ENCODE measurements around the gene KLHL1.

- TF ChIP-seq CTCF (IDR thresholded peaks at IDR 0.05) (no peak), POLR2A (IDR thresholded peaks at IDR 0.05) (no peak)
These were observed 18.1 kb downstream of the KLHL1 start for GRCh38 chr13:70090036-70090723.
